Stimulated activated CD4-positive, alpha-beta T cell treated with anti-CD3 and anti-CD28 coated beads, Interleukin-15, amount 100 ng/mL, for 24 hours (primary cell): ENCODE data around the gene ADSL.

Experiments
- DNase-seq: peaks from one replicate; pipeline ENCODE4 v3.0.0-alpha.2; 2020

The ADSL gene

GRCh38 chr22:40420341-40421081 lies 74.2 kb downstream of the ADSL start:
- no peak for DNase-seq

GRCh38 chr22:40421082-40421350 lies 74.7 kb downstream of the ADSL start:
- no peak for DNase-seq

GRCh38 chr22:40421941-40422340 lies 75.6 kb downstream of the ADSL start:
- DNase-seq = no peak

GRCh38 chr22:40422558-40423309 lies 76.4 kb downstream of the ADSL start:
- no peak for DNase-seq

- DNase-seq = no peak
Measured at GRCh38 chr22:40423310-40423688, 77.0 kb downstream of the ADSL start.

- DNase-seq = no peak
Measured at GRCh38 chr22:40423882-40424640, 77.8 kb downstream of the ADSL start.

- DNase-seq = no peak
Measured at GRCh38 chr22:40425082-40425481, 78.8 kb downstream of the ADSL start.

GRCh38 chr22:40426594-40427333 lies 80.5 kb downstream of the ADSL start:
- no peak for DNase-seq

- DNase-seq = no peak
Measured at GRCh38 chr22:40428796-40429195, 82.5 kb downstream of the ADSL start.

GRCh38 chr22:40429481-40429880 lies 83.2 kb downstream of the ADSL start:
- DNase-seq = no peak

- DNase-seq = no peak
Measured at GRCh38 chr22:40430991-40431390, 84.7 kb downstream of the ADSL start.

GRCh38 chr22:40432157-40432556 lies 85.9 kb downstream of the ADSL start:
- DNase-seq = no peak

- DNase-seq = no peak
Measured at GRCh38 chr22:40432625-40433024, 86.3 kb downstream of the ADSL start.

GRCh38 chr22:40433416-40434090 lies 87.3 kb downstream of the ADSL start:
- no peak for DNase-seq

GRCh38 chr22:40434106-40434505 lies 87.8 kb downstream of the ADSL start:
- DNase-seq = no peak

GRCh38 chr22:40434745-40435144 lies 88.4 kb downstream of the ADSL start:
- no peak for DNase-seq

GRCh38 chr22:40436505-40437431 lies 90.5 kb downstream of the ADSL start:
- DNase-seq = peak; percentile 40
